Neural cell (in vitro differentiated cells): ENCODE results near the gene ZNF668. TPM values are rescaled to one million over a fixed set of nuclear protein-coding genes. Genes with fewer than 3 reads are reported as not detected.

Experiments used
- H2AFZ ChIP-seq: fragments of 200-600, 300-800 bp; sonication (generic), shearing (Covaris generic); 2 replicates; pipeline ENCODE4 v1.6.0; 2014; ENCODE audit warnings: low read depth, mild to moderate bottlenecking, antibody characterized with exemption, low read length, moderate library complexity
- H3F3A ChIP-seq: fragments of 200-600 bp; shearing (Covaris generic); 2 replicates; pipeline ENCODE4 v1.6.1; 2016; ENCODE audit warnings: mild to moderate bottlenecking, moderate library complexity, mixed read lengths, antibody characterized with exemption, low read length; ENCODE audit not compliant: insufficient read depth, poor library complexity, severe bottlenecking
- H3K27ac ChIP-seq: fragments of 200-600, 300-800 bp; sonication (generic), shearing (Covaris generic); 2 replicates; pipeline ENCODE4 v1.5.1; 2014; ENCODE audit warnings: mild to moderate bottlenecking, low read length, moderate library complexity
- H3K27me3 ChIP-seq: fragments of 300-800, 200-600 bp; sonication (generic), shearing (Covaris generic); 2 replicates; pipeline ENCODE4 v1.6.0; 2014; ENCODE audit warnings: mild to moderate bottlenecking, low read depth, low read length, moderate library complexity; ENCODE audit not compliant: insufficient read depth
- H3K36me3 ChIP-seq: fragments of 300-800, 200-600 bp; sonication (generic), shearing (Covaris generic); 2 replicates; pipeline ENCODE4 v1.5.1; 2014; ENCODE audit warnings: mild to moderate bottlenecking, antibody characterized with exemption, low read length, moderate library complexity; ENCODE audit not compliant: insufficient read depth
- H3K4me2 ChIP-seq: fragments of 300-800, 200-600 bp; sonication (generic), shearing (Covaris generic); 2 replicates; pipeline ENCODE4 v1.6.0; 2014; ENCODE audit warnings: mild to moderate bottlenecking, low read length
- H3K4me3 ChIP-seq: fragments of 300-800, 200-600 bp; sonication (generic), shearing (Covaris generic); 2 replicates; pipeline ENCODE4 v1.5.1; 2014; ENCODE audit warnings: mild to moderate bottlenecking, low read length, moderate library complexity
- H3K79me2 ChIP-seq: fragments of 200-600 bp; shearing (Covaris generic); replicated peaks from 2 replicates; pipeline ENCODE4 v1.6.0; 2014; ENCODE audit warnings: mild to moderate bottlenecking, low read length, moderate library complexity; ENCODE audit not compliant: insufficient read depth
- H3K9ac ChIP-seq: fragments of 300-800, 200-600 bp; sonication (generic), shearing (Covaris generic); 2 replicates; pipeline ENCODE4 v1.6.1; 2016; ENCODE audit warnings: mild to moderate bottlenecking, low read length, mixed read lengths
- H3K9me2 ChIP-seq: fragments of 200-600 bp; shearing (Covaris generic); 2 replicates; pipeline ENCODE4 v1.6.1; 2016; ENCODE audit warnings: mild to moderate bottlenecking, low read length, mixed read lengths; ENCODE audit not compliant: insufficient read depth
- H3K9me3 ChIP-seq: fragments of 200-600, 300-800 bp; sonication (generic), shearing (Covaris generic); 2 replicates; pipeline ENCODE4 v1.6.1; 2016; ENCODE audit warnings: mild to moderate bottlenecking, mixed run types, low read length, moderate library complexity, mixed read lengths
- H4K20me1 ChIP-seq: fragments of 200-600 bp; shearing (Covaris generic); 2 replicates; pipeline ENCODE4 v1.6.1; 2016; ENCODE audit warnings: mild to moderate bottlenecking, mixed run types; ENCODE audit not compliant: insufficient read depth
- EP300 ChIP-seq: fragments of 450-650 bp; conservative IDR thresholded peaks from 2 replicates; pipeline ENCODE4 v1.6.1; 2014; ENCODE audit warnings: antibody characterized with exemption, mild to moderate bottlenecking, moderate library complexity; ENCODE audit not compliant: poor library complexity, severe bottlenecking
- EZH2 ChIP-seq: fragments of 200-600, 300-800 bp; shearing (Covaris generic), sonication (generic); IDR thresholded peaks from 2 replicates; pipeline ENCODE4 v1.6.1; 2014; ENCODE audit warnings: antibody characterized with exemption, low read length, borderline replicate concordance, mild to moderate bottlenecking; ENCODE audit not compliant: insufficient read depth, poor library complexity, severe bottlenecking
- MXI1 ChIP-seq: fragments of 450-650 bp; conservative IDR thresholded peaks from 2 replicates; pipeline ENCODE4 v1.6.1; 2014; ENCODE audit warnings: antibody characterized with exemption, mild to moderate bottlenecking; ENCODE audit not compliant: poor library complexity, severe bottlenecking
- POLR2AphosphoS5 ChIP-seq: IDR thresholded peaks from 2 replicates; pipeline ENCODE4 v1.6.1; 2012
- RAD21 ChIP-seq: fragments of 450-650 bp; conservative IDR thresholded peaks from 2 replicates; pipeline ENCODE4 v1.6.1; 2014; ENCODE audit warnings: antibody characterized with exemption, mild to moderate bottlenecking, moderate library complexity
- SMC3 ChIP-seq: fragments of 450-650 bp; conservative IDR thresholded peaks from 2 replicates; pipeline ENCODE4 v1.6.1; 2014; ENCODE audit warnings: antibody characterized with exemption, mild to moderate bottlenecking, moderate library complexity; ENCODE audit not compliant: poor library complexity
- TAF1 ChIP-seq: IDR thresholded peaks from 2 replicates; pipeline ENCODE4 v1.6.1; 2012; ENCODE audit warnings: low read depth
- polyA plus RNA-seq: library from polyadenylated mRNA; depleted of rRNA; stranded (reverse); fragments of >200 nt; gene quantifications from 2 replicates; pipeline ENCODE4 v1.2.3, GENCODE V29; 2014
- TF ChIP-seq, protein P1 (sequence below): IDR thresholded peaks from 2 replicates; pipeline ENCODE4 v1.6.1; 2012; ENCODE audit warnings: borderline replicate concordance
- TF ChIP-seq, protein P2 (sequence below): fragments of 450-650 bp; IDR thresholded peaks from 2 replicates; pipeline ENCODE4 v1.5.1; 2014; ENCODE audit warnings: antibody characterized with exemption, mild to moderate bottlenecking, moderate library complexity; ENCODE audit not compliant: poor library complexity, severe bottlenecking

The ZNF668 gene
- polyA plus RNA-seq, 1 donor from 2014 or later: 17.8 TPM

DNA sequence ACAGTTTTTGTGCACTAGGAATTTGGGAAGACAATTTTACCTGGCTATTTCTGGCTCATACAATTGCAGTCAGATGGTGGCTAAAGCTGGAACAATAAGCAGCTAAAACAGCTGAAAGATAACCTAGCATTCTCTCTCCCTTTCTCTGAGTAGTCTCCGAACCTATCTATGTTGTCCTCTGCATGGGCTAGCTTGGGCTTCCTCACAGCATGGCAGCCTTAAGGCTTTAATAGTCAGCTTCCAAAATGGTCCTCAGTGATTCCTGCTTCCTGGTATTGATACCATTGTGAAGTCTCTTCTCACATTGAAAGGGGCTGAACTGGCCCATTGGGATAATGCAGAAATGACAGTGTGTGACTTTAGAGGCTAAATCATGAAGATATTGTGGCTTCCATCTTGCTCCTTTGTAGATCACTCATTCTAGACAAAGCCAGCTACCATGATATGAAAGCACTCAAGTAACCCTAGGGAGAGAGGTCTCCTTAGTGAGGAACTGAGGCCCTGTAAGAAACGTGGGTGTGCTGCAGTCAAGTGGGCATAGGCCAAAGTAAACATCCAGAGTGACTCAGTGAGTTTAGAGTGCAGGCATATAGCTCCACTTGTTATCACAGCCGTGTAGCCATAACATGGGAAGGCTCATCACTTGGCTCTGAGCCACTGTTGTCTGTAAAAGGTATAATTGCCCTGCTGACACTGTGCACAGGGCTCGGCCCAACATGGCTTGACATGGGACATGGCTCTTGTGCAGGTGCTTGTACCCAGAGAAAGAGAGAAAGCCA, 26.0 kb upstream of the ZNF668 start:
- no peak overlapping the region for H3K4me3 ChIP-seq
- TF ChIP-seq SMC3 (no peak), EZH2 (no peak), POLR2AphosphoS5 (no peak), MXI1 (no peak), EP300 (no peak), TAF1 (no peak), RAD21 (no peak)
- TF ChIP-seq, protein P1, sequence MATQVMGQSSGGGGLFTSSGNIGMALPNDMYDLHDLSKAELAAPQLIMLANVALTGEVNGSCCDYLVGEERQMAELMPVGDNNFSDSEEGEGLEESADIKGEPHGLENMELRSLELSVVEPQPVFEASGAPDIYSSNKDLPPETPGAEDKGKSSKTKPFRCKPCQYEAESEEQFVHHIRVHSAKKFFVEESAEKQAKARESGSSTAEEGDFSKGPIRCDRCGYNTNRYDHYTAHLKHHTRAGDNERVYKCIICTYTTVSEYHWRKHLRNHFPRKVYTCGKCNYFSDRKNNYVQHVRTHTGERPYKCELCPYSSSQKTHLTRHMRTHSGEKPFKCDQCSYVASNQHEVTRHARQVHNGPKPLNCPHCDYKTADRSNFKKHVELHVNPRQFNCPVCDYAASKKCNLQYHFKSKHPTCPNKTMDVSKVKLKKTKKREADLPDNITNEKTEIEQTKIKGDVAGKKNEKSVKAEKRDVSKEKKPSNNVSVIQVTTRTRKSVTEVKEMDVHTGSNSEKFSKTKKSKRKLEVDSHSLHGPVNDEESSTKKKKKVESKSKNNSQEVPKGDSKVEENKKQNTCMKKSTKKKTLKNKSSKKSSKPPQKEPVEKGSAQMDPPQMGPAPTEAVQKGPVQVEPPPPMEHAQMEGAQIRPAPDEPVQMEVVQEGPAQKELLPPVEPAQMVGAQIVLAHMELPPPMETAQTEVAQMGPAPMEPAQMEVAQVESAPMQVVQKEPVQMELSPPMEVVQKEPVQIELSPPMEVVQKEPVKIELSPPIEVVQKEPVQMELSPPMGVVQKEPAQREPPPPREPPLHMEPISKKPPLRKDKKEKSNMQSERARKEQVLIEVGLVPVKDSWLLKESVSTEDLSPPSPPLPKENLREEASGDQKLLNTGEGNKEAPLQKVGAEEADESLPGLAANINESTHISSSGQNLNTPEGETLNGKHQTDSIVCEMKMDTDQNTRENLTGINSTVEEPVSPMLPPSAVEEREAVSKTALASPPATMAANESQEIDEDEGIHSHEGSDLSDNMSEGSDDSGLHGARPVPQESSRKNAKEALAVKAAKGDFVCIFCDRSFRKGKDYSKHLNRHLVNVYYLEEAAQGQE: no peak
- TF ChIP-seq, protein P2, sequence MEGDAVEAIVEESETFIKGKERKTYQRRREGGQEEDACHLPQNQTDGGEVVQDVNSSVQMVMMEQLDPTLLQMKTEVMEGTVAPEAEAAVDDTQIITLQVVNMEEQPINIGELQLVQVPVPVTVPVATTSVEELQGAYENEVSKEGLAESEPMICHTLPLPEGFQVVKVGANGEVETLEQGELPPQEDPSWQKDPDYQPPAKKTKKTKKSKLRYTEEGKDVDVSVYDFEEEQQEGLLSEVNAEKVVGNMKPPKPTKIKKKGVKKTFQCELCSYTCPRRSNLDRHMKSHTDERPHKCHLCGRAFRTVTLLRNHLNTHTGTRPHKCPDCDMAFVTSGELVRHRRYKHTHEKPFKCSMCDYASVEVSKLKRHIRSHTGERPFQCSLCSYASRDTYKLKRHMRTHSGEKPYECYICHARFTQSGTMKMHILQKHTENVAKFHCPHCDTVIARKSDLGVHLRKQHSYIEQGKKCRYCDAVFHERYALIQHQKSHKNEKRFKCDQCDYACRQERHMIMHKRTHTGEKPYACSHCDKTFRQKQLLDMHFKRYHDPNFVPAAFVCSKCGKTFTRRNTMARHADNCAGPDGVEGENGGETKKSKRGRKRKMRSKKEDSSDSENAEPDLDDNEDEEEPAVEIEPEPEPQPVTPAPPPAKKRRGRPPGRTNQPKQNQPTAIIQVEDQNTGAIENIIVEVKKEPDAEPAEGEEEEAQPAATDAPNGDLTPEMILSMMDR: no peak
- H3K9me2 ChIP-seq: no peaks in the 10 kb centered on the region
- no peaks in the 10 kb centered on the region for H4K20me1 ChIP-seq
- H3K27me3 ChIP-seq: no peaks in the 10 kb centered on the region
- no peak overlapping the region for H2AFZ ChIP-seq
- H3F3A ChIP-seq: no peaks in the 10 kb centered on the region
- no peak overlapping the region for H3K9ac ChIP-seq
- no peaks in the 10 kb centered on the region for H3K36me3 ChIP-seq
- no peaks in the 10 kb centered on the region for H3K79me2 ChIP-seq
- no peak overlapping the region for H3K4me2 ChIP-seq
- H3K9me3 ChIP-seq: no peaks in the 10 kb centered on the region
- H3K27ac ChIP-seq: no peak overlapping the region

DNA sequence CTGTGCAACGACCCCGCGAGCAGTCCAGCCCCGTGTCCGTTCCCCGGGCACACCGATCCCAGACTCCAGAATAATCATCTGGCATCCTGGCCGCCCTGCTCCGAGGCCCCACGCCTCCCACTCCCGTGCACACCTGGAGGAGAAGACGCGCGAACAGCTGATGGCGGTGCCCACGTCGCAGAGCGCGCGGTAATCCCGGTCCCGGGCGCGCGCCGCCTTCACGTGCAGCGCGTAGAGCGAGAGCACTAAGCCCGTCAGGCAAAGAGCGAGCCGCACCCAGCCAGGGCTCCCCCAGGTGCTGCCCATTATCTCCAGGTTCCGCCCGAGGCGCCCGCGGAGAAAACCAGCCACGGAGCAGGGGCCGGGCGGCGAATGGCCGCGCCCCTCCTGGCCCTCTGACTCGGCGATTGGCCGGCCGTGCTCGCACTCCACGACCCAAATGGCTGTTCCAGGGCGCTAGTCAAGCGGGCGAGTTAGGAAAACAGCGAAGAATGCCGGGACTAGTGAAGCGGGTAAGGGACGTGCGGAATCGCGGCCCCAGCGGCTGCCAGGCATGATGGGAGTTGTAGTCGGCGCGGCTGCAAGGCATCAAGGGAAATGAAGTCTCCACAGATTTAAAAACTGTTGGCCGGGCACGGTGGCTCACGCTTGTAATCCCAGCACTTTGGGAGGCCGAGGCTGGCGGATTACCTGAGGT, 20.5 kb upstream of the ZNF668 start, which contains the start of gene VKORC1:
TSS of gene VKORC1 (minus strand) at position 374 of the 697 bp plus-strand sequence. CDS start at position 306, 68 bp downstream.
- Histone ChIP-seq H3K4me3 (peak within 1 kb of the TSS; percentile 99), H3K9me2 (no peaks in the 10 kb centered on the region), H3K27ac (peak within 1 kb of the TSS; percentile 90), H2AFZ (peak within 1 kb of the TSS; percentile 75), H3K9ac (peak within 1 kb of the TSS; percentile 91), H3K79me2 (peaks cover 11% of the 10 kb centered on the region), H4K20me1 (no peaks in the 10 kb centered on the region), H3K4me2 (peak within 1 kb of the TSS; percentile 87), H3F3A (no peaks in the 10 kb centered on the region), H3K27me3 (no peaks in the 10 kb centered on the region), H3K9me3 (no peaks in the 10 kb centered on the region), H3K36me3 (no peaks in the 10 kb centered on the region)
- TF ChIP-seq, protein P2: peak; percentile 37
- TF ChIP-seq TAF1 (peak; percentile 91), POLR2AphosphoS5 (peak; percentile 83), RAD21 (peak; percentile 53), EZH2 (no peak), MXI1 (peak; percentile 97), SMC3 (peak; percentile 63), EP300 (peak; percentile 79)
- TF ChIP-seq, protein P1: peak; percentile 92
